GM23338 (cell line): ENCODE data around the gene RTN4RL1. TPM values are rescaled to one million over a fixed set of nuclear protein-coding genes. Genes with fewer than 3 reads are reported as not detected.

Experiments
- ATAC-seq: fragments of 200-7000 bp; cut with Tn5 transposase; 3 replicates; pipeline ENCODE4 v1.9.1; 2020
- DNase-seq: peaks from one replicate; pipeline ENCODE4 v3.0.0-alpha.2; 2015; ENCODE audit warnings: low spot score
- H2AFZ ChIP-seq: fragments of 200-600 bp; sonication (generic); 2 replicates; pipeline ENCODE4 v1.8.0; 2016; ENCODE audit warnings: antibody characterized with exemption, mild to moderate bottlenecking, moderate library complexity
- H3F3A ChIP-seq: fragments of 200-600 bp; sonication (generic); replicated peaks from 2 replicates; pipeline ENCODE4 v1.8.0; 2017; ENCODE audit warnings: antibody characterized with exemption, mixed run types, low read depth
- H3K27ac ChIP-seq: fragments of 200-600 bp; sonication (generic); 2 replicates; pipeline ENCODE4 v1.6.1; 2016; ENCODE audit warnings: low read depth
- H3K27me3 ChIP-seq: fragments of 200-600 bp; sonication (generic); 2 replicates; pipeline ENCODE4 v1.8.0; 2016; ENCODE audit warnings: mild to moderate bottlenecking, mixed run types, moderate library complexity; ENCODE audit not compliant: insufficient read depth
- H3K36me3 ChIP-seq: fragments of 200-600 bp; sonication (generic); 2 replicates; pipeline ENCODE4 v1.8.0; 2016; ENCODE audit warnings: mild to moderate bottlenecking; ENCODE audit not compliant: insufficient read depth
- H3K4me1 ChIP-seq: fragments of 200-600 bp; sonication (generic); 2 replicates; pipeline ENCODE4 v1.8.0; 2016; ENCODE audit warnings: mild to moderate bottlenecking, moderate library complexity; ENCODE audit not compliant: insufficient read depth
- H3K4me2 ChIP-seq: fragments of 200-600 bp; sonication (generic); 2 replicates; pipeline ENCODE4 v1.7.1; 2017; ENCODE audit warnings: mixed run types
- H3K4me3 ChIP-seq: fragments of 200-600 bp; sonication (generic); 2 replicates; pipeline ENCODE4 v1.6.1; 2016; ENCODE audit warnings: mixed run types
- H3K79me2 ChIP-seq: fragments of 200-600 bp; sonication (generic); replicated peaks from 2 replicates; pipeline ENCODE4 v1.8.0; 2017; ENCODE audit warnings: mild to moderate bottlenecking; ENCODE audit not compliant: insufficient read depth
- H3K9me2 ChIP-seq: fragments of 200-600 bp; sonication (generic); 2 replicates; pipeline ENCODE4 v1.8.0; 2017; ENCODE audit not compliant: insufficient read depth
- H4K20me1 ChIP-seq: fragments of 200-600 bp; sonication (generic); replicated peaks from 2 replicates; pipeline ENCODE4 v1.8.0; 2017; ENCODE audit warnings: mild to moderate bottlenecking; ENCODE audit not compliant: insufficient read depth
- H3K27ac Mint-ChIP-seq: 2 replicates; pipeline ENCODE4 v1.8.0; 2020; ENCODE audit warnings: inconsistent platforms, mild to moderate bottlenecking, moderate library complexity, mixed read lengths
- H3K27me3 Mint-ChIP-seq: 3 replicates; pipeline ENCODE4 v1.8.0; 2022; ENCODE audit warnings: low read depth, mild to moderate bottlenecking, moderate library complexity, mixed read lengths, inconsistent platforms; ENCODE audit not compliant: insufficient read depth, poor library complexity
- H3K36me3 Mint-ChIP-seq: 3 replicates; pipeline ENCODE4 v1.8.0; 2021; ENCODE audit warnings: low read depth, mild to moderate bottlenecking, inconsistent platforms, moderate library complexity, mixed read lengths
- H3K4me1 Mint-ChIP-seq: 3 replicates; pipeline ENCODE4 v1.8.0; 2020; ENCODE audit warnings: mild to moderate bottlenecking, inconsistent platforms, mixed read lengths
- H3K4me3 Mint-ChIP-seq: 3 replicates; pipeline ENCODE4 v1.8.0; 2021; ENCODE audit warnings: moderate library complexity, mild to moderate bottlenecking, inconsistent platforms, mixed read lengths
- H3K9me3 Mint-ChIP-seq: 3 replicates; pipeline ENCODE4 v1.8.0; 2020; ENCODE audit warnings: moderate library complexity, mild to moderate bottlenecking, inconsistent platforms, mixed read lengths
- EZH2 ChIP-seq: fragments of 200-600 bp; sonication (generic); IDR thresholded peaks from one replicate; pipeline ENCODE4 v1.8.0; 2017; ENCODE audit warnings: antibody characterized with exemption, mild to moderate bottlenecking, low read depth; ENCODE audit not compliant: unreplicated experiment
- EZH2phosphoT487 ChIP-seq: fragments of 200-600 bp; sonication (generic); IDR thresholded peaks from one replicate; pipeline ENCODE4 v1.8.1; 2018; ENCODE audit warnings: antibody characterized with exemption; ENCODE audit not compliant: unreplicated experiment
- JUNB ChIP-seq: IDR thresholded peaks from one replicate; pipeline ENCODE4 v1.6.1; 2016; ENCODE audit warnings: antibody characterized with exemption; ENCODE audit not compliant: unreplicated experiment
- NANOG ChIP-seq: IDR thresholded peaks from 2 replicates; pipeline ENCODE4 v1.6.1; 2016; ENCODE audit warnings: antibody characterized with exemption, borderline replicate concordance
- POLR2AphosphoS5 ChIP-seq: IDR thresholded peaks from 2 replicates; pipeline ENCODE4 v1.6.1; 2016; ENCODE audit warnings: antibody characterized with exemption, low read depth
- ZNF114 ChIP-seq: fragments of 250-450 bp; sonication (Bioruptor Pico); IDR thresholded peaks from 2 replicates; pipeline ENCODE4 v1.5.0; 2020; ENCODE audit warnings: mild to moderate bottlenecking, moderate library complexity
- polyA plus RNA-seq: library from polyadenylated mRNA; unstranded; fragments of >200 nt; fragmentation: Nextera tagmentation; extraction: Ambion mirVana; gene quantifications from 2 replicates; pipeline ENCODE4 v1.2.1, GENCODE V29; 2016
- total RNA-seq: library from RNA; depleted of rRNA; stranded (reverse); fragments of >200 nt; shearing (Covaris generic); gene quantifications from 2 replicates; pipeline ENCODE4 v1.2.3, GENCODE V29; 2014
- TF ChIP-seq, protein P1 (sequence below): fragments of 250-450 bp; sonication (Bioruptor Pico); IDR thresholded peaks from 2 replicates; pipeline ENCODE4 v1.5.0; 2020; ENCODE audit warnings: mild to moderate bottlenecking, moderate library complexity
- TF ChIP-seq, protein P2 (sequence below), 2 experiments: fragments of 200-600 bp in 1 of 2; sonication (generic) in 1 of 2; conservative IDR thresholded peaks; 2 replicates each; pipeline versions ENCODE4 v1.5.1 to v1.6.1; 2016 to 2017; ENCODE audit warnings: antibody characterized with exemption in 2 of 2, low read depth in 2 of 2, mild to moderate bottlenecking in 2 of 2, moderate library complexity in 1 of 2
- TF ChIP-seq, protein P3 (sequence below): IDR thresholded peaks from 2 replicates; pipeline ENCODE4 v1.6.1; 2016; ENCODE audit warnings: antibody characterized with exemption

The RTN4RL1 gene
- total and polyA plus RNA-seq, 2 experiments from 2014 or later, result 0.17 TPM; not detected in 1

DNA sequence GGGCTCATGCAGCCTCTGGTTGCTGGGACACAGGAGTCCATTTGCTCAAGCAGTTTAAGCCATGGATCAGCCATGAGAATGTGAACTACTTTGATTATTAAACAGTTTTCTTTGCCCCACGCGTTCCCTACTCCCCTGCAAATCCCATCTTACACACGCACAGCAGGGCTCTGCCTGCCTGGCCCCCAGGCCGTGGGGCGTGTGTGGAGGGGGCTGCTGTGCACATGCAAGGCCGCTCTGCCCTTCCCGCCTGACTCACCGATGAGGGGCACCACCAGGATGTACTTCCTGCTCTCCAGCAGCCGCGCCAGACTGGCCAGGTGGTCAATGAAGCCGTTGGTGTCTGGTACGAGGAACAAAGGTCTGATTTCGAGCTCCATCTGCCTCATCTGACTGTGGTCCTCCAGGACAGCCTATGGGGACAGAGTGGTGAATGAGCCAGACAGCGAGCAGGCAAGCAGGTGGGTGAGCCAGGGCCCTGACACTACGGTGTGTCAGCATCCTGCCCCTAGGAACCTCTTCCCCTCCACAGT is 43.5 kb upstream of the RTN4RL1 start:
- H3K4me2 ChIP-seq, result no peak overlapping the region
- H3K4me3 Mint-ChIP-seq, result no peak overlapping the region
- H3K9me2 ChIP-seq, result no peaks in the 10 kb centered on the region
- H3K4me1 ChIP-seq, result peaks cover 13% of the 10 kb centered on the region
- no peaks in the 10 kb centered on the region for H3K36me3 ChIP-seq
- TF ChIP-seq, protein P1, sequence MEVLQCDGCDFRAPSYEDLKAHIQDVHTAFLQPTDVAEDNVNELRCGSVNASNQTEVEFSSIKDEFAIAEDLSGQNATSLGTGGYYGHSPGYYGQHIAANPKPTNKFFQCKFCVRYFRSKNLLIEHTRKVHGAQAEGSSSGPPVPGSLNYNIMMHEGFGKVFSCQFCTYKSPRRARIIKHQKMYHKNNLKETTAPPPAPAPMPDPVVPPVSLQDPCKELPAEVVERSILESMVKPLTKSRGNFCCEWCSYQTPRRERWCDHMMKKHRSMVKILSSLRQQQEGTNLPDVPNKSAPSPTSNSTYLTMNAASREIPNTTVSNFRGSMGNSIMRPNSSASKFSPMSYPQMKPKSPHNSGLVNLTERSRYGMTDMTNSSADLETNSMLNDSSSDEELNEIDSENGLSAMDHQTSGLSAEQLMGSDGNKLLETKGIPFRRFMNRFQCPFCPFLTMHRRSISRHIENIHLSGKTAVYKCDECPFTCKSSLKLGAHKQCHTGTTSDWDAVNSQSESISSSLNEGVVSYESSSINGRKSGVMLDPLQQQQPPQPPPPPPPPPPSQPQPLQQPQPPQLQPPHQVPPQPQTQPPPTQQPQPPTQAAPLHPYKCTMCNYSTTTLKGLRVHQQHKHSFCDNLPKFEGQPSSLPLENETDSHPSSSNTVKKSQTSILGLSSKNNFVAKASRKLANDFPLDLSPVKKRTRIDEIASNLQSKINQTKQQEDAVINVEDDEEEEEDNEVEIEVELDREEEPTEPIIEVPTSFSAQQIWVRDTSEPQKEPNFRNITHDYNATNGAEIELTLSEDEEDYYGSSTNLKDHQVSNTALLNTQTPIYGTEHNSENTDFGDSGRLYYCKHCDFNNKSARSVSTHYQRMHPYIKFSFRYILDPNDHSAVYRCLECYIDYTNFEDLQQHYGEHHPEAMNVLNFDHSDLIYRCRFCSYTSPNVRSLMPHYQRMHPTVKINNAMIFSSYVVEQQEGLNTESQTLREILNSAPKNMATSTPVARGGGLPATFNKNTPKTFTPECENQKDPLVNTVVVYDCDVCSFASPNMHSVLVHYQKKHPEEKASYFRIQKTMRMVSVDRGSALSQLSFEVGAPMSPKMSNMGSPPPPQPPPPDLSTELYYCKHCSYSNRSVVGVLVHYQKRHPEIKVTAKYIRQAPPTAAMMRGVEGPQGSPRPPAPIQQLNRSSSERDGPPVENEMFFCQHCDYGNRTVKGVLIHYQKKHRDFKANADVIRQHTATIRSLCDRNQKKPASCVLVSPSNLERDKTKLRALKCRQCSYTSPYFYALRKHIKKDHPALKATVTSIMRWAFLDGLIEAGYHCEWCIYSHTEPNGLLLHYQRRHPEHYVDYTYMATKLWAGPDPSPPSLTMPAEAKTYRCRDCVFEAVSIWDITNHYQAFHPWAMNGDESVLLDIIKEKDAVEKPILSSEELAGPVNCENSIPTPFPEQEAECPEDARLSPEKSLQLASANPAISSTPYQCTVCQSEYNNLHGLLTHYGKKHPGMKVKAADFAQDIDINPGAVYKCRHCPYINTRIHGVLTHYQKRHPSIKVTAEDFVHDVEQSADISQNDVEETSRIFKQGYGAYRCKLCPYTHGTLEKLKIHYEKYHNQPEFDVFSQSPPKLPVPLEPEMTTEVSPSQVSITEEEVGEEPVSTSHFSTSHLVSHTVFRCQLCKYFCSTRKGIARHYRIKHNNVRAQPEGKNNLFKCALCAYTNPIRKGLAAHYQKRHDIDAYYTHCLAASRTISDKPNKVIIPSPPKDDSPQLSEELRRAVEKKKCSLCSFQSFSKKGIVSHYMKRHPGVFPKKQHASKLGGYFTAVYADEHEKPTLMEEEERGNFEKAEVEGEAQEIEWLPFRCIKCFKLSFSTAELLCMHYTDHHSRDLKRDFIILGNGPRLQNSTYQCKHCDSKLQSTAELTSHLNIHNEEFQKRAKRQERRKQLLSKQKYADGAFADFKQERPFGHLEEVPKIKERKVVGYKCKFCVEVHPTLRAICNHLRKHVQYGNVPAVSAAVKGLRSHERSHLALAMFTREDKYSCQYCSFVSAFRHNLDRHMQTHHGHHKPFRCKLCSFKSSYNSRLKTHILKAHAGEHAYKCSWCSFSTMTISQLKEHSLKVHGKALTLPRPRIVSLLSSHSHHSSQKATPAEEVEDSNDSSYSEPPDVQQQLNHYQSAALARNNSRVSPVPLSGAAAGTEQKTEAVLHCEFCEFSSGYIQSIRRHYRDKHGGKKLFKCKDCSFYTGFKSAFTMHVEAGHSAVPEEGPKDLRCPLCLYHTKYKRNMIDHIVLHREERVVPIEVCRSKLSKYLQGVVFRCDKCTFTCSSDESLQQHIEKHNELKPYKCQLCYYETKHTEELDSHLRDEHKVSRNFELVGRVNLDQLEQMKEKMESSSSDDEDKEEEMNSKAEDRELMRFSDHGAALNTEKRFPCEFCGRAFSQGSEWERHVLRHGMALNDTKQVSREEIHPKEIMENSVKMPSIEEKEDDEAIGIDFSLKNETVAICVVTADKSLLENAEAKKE (CRISPR knock-in tag), result no peak
- no peak for TF ChIP-seq ZNF114 (CRISPR knock-in tag)
- no peak for TF ChIP-seq NANOG
- TF ChIP-seq POLR2AphosphoS5, result no peak
- no peak for TF ChIP-seq EZH2
- TF ChIP-seq, protein P2, sequence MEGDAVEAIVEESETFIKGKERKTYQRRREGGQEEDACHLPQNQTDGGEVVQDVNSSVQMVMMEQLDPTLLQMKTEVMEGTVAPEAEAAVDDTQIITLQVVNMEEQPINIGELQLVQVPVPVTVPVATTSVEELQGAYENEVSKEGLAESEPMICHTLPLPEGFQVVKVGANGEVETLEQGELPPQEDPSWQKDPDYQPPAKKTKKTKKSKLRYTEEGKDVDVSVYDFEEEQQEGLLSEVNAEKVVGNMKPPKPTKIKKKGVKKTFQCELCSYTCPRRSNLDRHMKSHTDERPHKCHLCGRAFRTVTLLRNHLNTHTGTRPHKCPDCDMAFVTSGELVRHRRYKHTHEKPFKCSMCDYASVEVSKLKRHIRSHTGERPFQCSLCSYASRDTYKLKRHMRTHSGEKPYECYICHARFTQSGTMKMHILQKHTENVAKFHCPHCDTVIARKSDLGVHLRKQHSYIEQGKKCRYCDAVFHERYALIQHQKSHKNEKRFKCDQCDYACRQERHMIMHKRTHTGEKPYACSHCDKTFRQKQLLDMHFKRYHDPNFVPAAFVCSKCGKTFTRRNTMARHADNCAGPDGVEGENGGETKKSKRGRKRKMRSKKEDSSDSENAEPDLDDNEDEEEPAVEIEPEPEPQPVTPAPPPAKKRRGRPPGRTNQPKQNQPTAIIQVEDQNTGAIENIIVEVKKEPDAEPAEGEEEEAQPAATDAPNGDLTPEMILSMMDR (conservative IDR thresholded peaks at IDR 0.05; ENCODE audit: low read depth in 2 of 2), result no peak
- TF ChIP-seq EZH2phosphoT487, result no peak
- TF ChIP-seq JUNB, result no peak
- TF ChIP-seq, protein P3, sequence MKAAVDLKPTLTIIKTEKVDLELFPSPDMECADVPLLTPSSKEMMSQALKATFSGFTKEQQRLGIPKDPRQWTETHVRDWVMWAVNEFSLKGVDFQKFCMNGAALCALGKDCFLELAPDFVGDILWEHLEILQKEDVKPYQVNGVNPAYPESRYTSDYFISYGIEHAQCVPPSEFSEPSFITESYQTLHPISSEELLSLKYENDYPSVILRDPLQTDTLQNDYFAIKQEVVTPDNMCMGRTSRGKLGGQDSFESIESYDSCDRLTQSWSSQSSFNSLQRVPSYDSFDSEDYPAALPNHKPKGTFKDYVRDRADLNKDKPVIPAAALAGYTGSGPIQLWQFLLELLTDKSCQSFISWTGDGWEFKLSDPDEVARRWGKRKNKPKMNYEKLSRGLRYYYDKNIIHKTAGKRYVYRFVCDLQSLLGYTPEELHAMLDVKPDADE, result no peak
- H3K27ac Mint-ChIP-seq, result no peak overlapping the region
- H4K20me1 ChIP-seq, result no peaks in the 10 kb centered on the region; the same call in none of the 2 replicates
- ATAC-seq, result no peak
- H2AFZ ChIP-seq, result no peak overlapping the region
- peaks cover 40% of the 10 kb centered on the region for H3K4me1 Mint-ChIP-seq
- no peaks in the 10 kb centered on the region for H3K9me3 Mint-ChIP-seq
- DNase-seq, result no peak
- no peaks in the 10 kb centered on the region for H3K79me2 ChIP-seq
- H3F3A ChIP-seq, result no peaks in the 10 kb centered on the region; the same call in 1 of the 2 replicates
- H3K27me3 Mint-ChIP-seq, result peaks cover 22% of the 10 kb centered on the region
- H3K36me3 Mint-ChIP-seq, result peaks cover 10% of the 10 kb centered on the region
- H3K27ac ChIP-seq, result no peak overlapping the region
- no peak overlapping the region for H3K4me3 ChIP-seq
- H3K27me3 ChIP-seq, result no peaks in the 10 kb centered on the region
